CD8-positive, alpha-beta memory T cell (primary cell): ENCODE results near the gene DPH1. TPM values are rescaled to one million over a fixed set of nuclear protein-coding genes. Genes with fewer than 3 reads are reported as not detected.
A peak's percentile ranks its signal among the peaks of the same experiment; 100 is the strongest.
"Not testable (repeated sequence)": the region's sequence is repeated elsewhere in the genome, so short reads cannot be mapped to it uniquely, and the experiment has no call there.

Experiments used
- CTCF ChIA-PET: fragments of 350-600 bp; sonication (Branson Sonifier 250); formaldehyde crosslinking; loops from one replicate; lab custom pipeline; 2021; ENCODE audit warnings: antibody characterized with exemption; lab: Charles Lee
- POLR2A ChIA-PET: fragments of 350-600 bp; sonication (Branson Sonifier 250); formaldehyde crosslinking; loops from one replicate; lab custom pipeline; 2021; ENCODE audit warnings: antibody characterized with exemption; lab: Charles Lee
- DNase-seq, 5 donors: peaks; one replicate each; pipeline versions ENCODE4 v3.0.0 to v3.0.0-alpha.2; 2020 to 2022; ENCODE audit warnings: mixed read lengths in 1 of 5
- H3K27ac ChIP-seq: one replicate; pipeline ENCODE4 v1.7.0; 2013; ENCODE audit warnings: low read depth, mild to moderate bottlenecking, low read length, moderate library complexity
- H3K27me3 ChIP-seq: 2 replicates; pipeline ENCODE4 v1.7.0; 2013; ENCODE audit warnings: low read length, mild to moderate bottlenecking; ENCODE audit not compliant: insufficient read depth, poor library complexity, severe bottlenecking
- H3K36me3 ChIP-seq: 2 replicates; pipeline ENCODE4 v1.7.0; 2013; ENCODE audit warnings: mild to moderate bottlenecking, low read length, moderate library complexity; ENCODE audit not compliant: insufficient read depth
- H3K4me1 ChIP-seq: 2 replicates; pipeline ENCODE4 v1.7.0; 2013; ENCODE audit warnings: mild to moderate bottlenecking, low read length, moderate library complexity; ENCODE audit not compliant: insufficient read depth
- H3K4me3 ChIP-seq: 2 replicates; pipeline ENCODE4 v1.7.0; 2013; ENCODE audit warnings: mild to moderate bottlenecking, low read length
- H3K9me3 ChIP-seq: 2 replicates; pipeline ENCODE4 v1.7.0; 2013; ENCODE audit warnings: mild to moderate bottlenecking, low read length
- H3K27ac Mint-ChIP-seq, 8 donors: one replicate each; pipeline ENCODE4 v1.8.0; 2020 to 2021; ENCODE audit warnings: mixed read lengths in 8 of 8, mild to moderate bottlenecking in 6 of 8, inconsistent platforms in 3 of 8, moderate library complexity in 3 of 8
- H3K27me3 Mint-ChIP-seq, 2 donors: one replicate each; pipeline ENCODE4 v1.8.0; 2020 to 2021; ENCODE audit warnings: mixed read lengths in 2 of 2, mild to moderate bottlenecking in 1 of 2, moderate library complexity in 1 of 2
- H3K36me3 Mint-ChIP-seq, 3 donors: one replicate each; pipeline ENCODE4 v1.8.0; 2020 to 2021; ENCODE audit warnings: mixed read lengths in 3 of 3, inconsistent platforms in 1 of 3, mild to moderate bottlenecking in 1 of 3
- H3K4me1 Mint-ChIP-seq, 3 donors: one replicate each; pipeline ENCODE4 v1.8.0; 2020 to 2021; ENCODE audit warnings: mixed read lengths in 3 of 3, inconsistent platforms in 1 of 3, mild to moderate bottlenecking in 1 of 3
- H3K4me3 Mint-ChIP-seq, 7 donors: one replicate each; pipeline ENCODE4 v1.8.0; 2020 to 2021; ENCODE audit warnings: mixed read lengths in 7 of 7, mild to moderate bottlenecking in 6 of 7, moderate library complexity in 4 of 7, inconsistent platforms in 2 of 7
- H3K9me3 Mint-ChIP-seq, 5 donors: one replicate each; pipeline ENCODE4 v1.8.0; 2020 to 2022; ENCODE audit warnings: mixed read lengths in 5 of 5, mild to moderate bottlenecking in 3 of 5, moderate library complexity in 2 of 5, inconsistent platforms in 1 of 5
- polyA plus RNA-seq: library from polyadenylated mRNA; unstranded; fragments of 300-500 nt; fragmentation: Illumina TruSeq; gene quantifications from one replicate; pipeline ENCODE4 v1.2.3, GENCODE V29; 2021
- total RNA-seq, 2 experiments: library from RNA; stranded (reverse); gene quantifications; one replicate each; pipeline ENCODE4 v1.2.3, GENCODE V29; 2021

DPH1 gene
- total and polyA plus RNA-seq, 3 experiments from 2014 or later, result 33.2 to 43.8 (median 38.5) TPM

GRCh38 chr17:2012499-2012898 is 17.5 kb upstream of the DPH1 start:
- POLR2A ChIA-PET, result no interaction called here
- Mint-ChIP-seq H3K9me3 (peaks cover 0 to 2% (median 0%) of the 10 kb centered on the region in 5 donors), H3K4me1 (no peaks in the 10 kb centered on the region), H3K27me3 (peaks cover 5 to 22% of the 10 kb centered on the region in 2 donors), H3K27ac (peak overlapping the region in 1 of 8 donors; percentile 45), H3K36me3 (no peaks in the 10 kb centered on the region), H3K4me3 (no peak overlapping the region)
- no peak for DNase-seq
- CTCF ChIA-PET, result interaction anchor here (1.9 kb wide), 1 partner anchor 12 kb away, joined by 5 read pairs; the partner anchor contains the start of gene RTN4RL1
- H3K9me3 ChIP-seq, result no peaks in the 10 kb centered on the region
- no peak overlapping the region for H3K27ac ChIP-seq
- no peaks in the 10 kb centered on the region for H3K27me3 ChIP-seq
- H3K4me1 ChIP-seq, result no peaks in the 10 kb centered on the region
- H3K36me3 ChIP-seq, result no peaks in the 10 kb centered on the region
- no peak overlapping the region for H3K4me3 ChIP-seq

- H3K4me1 Mint-ChIP-seq, H3K9me3 ChIP-seq, H3K4me3 ChIP-seq, H3K36me3 ChIP-seq, DNase-seq, H3K27ac Mint-ChIP-seq, H3K9me3 Mint-ChIP-seq, H3K27me3 ChIP-seq, H3K27ac ChIP-seq, H3K4me1 ChIP-seq, H3K4me3 Mint-ChIP-seq, POLR2A ChIA-PET, H3K36me3 Mint-ChIP-seq: not testable (repeated sequence)
- H3K27me3 Mint-ChIP-seq, result peaks cover 5 to 31% of the 10 kb centered on the region in 2 donors
- CTCF ChIA-PET, result interaction anchor here (1.9 kb wide), 1 partner anchor 12 kb away, joined by 5 read pairs; the partner anchor contains the start of gene RTN4RL1
These were observed 16.5 kb upstream of the DPH1 start for GRCh38 chr17:2013220-2013993.

- Mint-ChIP-seq H3K27ac (no peak overlapping the region), H3K4me1 (no peaks in the 10 kb centered on the region), H3K9me3 (peaks cover 0 to 2% (median 0%) of the 10 kb centered on the region in 5 donors), H3K27me3 (peaks cover 6 to 34% of the 10 kb centered on the region in 2 donors), H3K36me3 (no peaks in the 10 kb centered on the region), H3K4me3 (no peak overlapping the region)
- ChIA-PET CTCF (interaction anchor here (1.9 kb wide), 1 partner anchor 11 kb away, joined by 5 read pairs; the partner anchor contains the start of gene RTN4RL1), POLR2A (no interaction called here)
- no peak for DNase-seq
- H3K4me3 ChIP-seq, result no peak overlapping the region
- no peaks in the 10 kb centered on the region for H3K36me3 ChIP-seq
- no peaks in the 10 kb centered on the region for H3K27me3 ChIP-seq
- H3K9me3 ChIP-seq, result no peaks in the 10 kb centered on the region
- H3K4me1 ChIP-seq, result no peaks in the 10 kb centered on the region
- H3K27ac ChIP-seq, result no peak overlapping the region
These were observed 16.0 kb upstream of the DPH1 start for GRCh38 chr17:2013994-2014317.

GRCh38 chr17:2015314-2015713 is 14.6 kb upstream of the DPH1 start:
- Histone ChIP-seq H3K9me3 (no peaks in the 10 kb centered on the region), H3K27me3 (no peaks in the 10 kb centered on the region), H3K36me3 (no peaks in the 10 kb centered on the region), H3K27ac (no peak overlapping the region), H3K4me1 (no peaks in the 10 kb centered on the region), H3K4me3 (no peak overlapping the region)
- Mint-ChIP-seq H3K27ac (no peak overlapping the region), H3K4me3 (no peak overlapping the region), H3K36me3 (no peaks in the 10 kb centered on the region), H3K4me1 (no peaks in the 10 kb centered on the region), H3K27me3 (peaks cover 15 to 39% of the 10 kb centered on the region in 2 donors), H3K9me3 (peaks cover 0 to 2% (median 0%) of the 10 kb centered on the region in 5 donors)
- ChIA-PET CTCF (no interaction called here), POLR2A (no interaction called here)
- DNase-seq, result no peak

GRCh38 chr17:2016494-2016893 is 13.5 kb upstream of the DPH1 start:
- DNase-seq, result no peak
- Mint-ChIP-seq H3K27me3 (peaks cover 17 to 40% of the 10 kb centered on the region in 2 donors), H3K4me1 (peaks cover 0 to 7% (median 5%) of the 10 kb centered on the region in 3 donors), H3K4me3 (no peak overlapping the region), H3K9me3 (peaks cover 0 to 2% (median 0%) of the 10 kb centered on the region in 5 donors), H3K36me3 (no peaks in the 10 kb centered on the region), H3K27ac (no peak overlapping the region)
- ChIA-PET CTCF (no interaction called here), POLR2A (no interaction called here)
- H3K4me3 ChIP-seq, result no peak overlapping the region
- no peaks in the 10 kb centered on the region for H3K27me3 ChIP-seq
- H3K9me3 ChIP-seq, result no peaks in the 10 kb centered on the region
- H3K27ac ChIP-seq, result no peak overlapping the region
- H3K4me1 ChIP-seq, result no peaks in the 10 kb centered on the region
- H3K36me3 ChIP-seq, result no peaks in the 10 kb centered on the region

GRCh38 chr17:2017274-2017941 is 12.5 kb upstream of the DPH1 start:
- H3K9me3 Mint-ChIP-seq, result peaks cover 0 to 2% (median 0%) of the 10 kb centered on the region in 5 donors
- ChIA-PET POLR2A (no interaction called here), CTCF (no interaction called here)
- Histone ChIP-seq H3K36me3 (no peaks in the 10 kb centered on the region), H3K9me3 (no peaks in the 10 kb centered on the region), H3K27me3 (no peaks in the 10 kb centered on the region), H3K4me1 (no peaks in the 10 kb centered on the region), H3K4me3 (no peak overlapping the region), H3K27ac (no peak overlapping the region)
- H3K27ac Mint-ChIP-seq, result no peak overlapping the region
- no peaks in the 10 kb centered on the region for H3K36me3 Mint-ChIP-seq
- H3K4me3 Mint-ChIP-seq, result no peak overlapping the region
- H3K27me3 Mint-ChIP-seq, result peaks cover 19 to 37% of the 10 kb centered on the region in 2 donors
- peaks cover under 1 to 8% (median 6%) of the 10 kb centered on the region in 3 donors for H3K4me1 Mint-ChIP-seq
- DNase-seq, result no peak

- Mint-ChIP-seq H3K36me3 (no peaks in the 10 kb centered on the region), H3K9me3 (peaks cover 0 to under 1% (median 0%) of the 10 kb centered on the region in 5 donors), H3K4me3 (no peak overlapping the region), H3K4me1 (peaks cover 6 to 19% (median 13%) of the 10 kb centered on the region in 3 donors), H3K27ac (no peak overlapping the region), H3K27me3 (peaks cover 26 to 31% of the 10 kb centered on the region in 2 donors)
- Histone ChIP-seq H3K4me3 (no peak overlapping the region), H3K9me3 (no peaks in the 10 kb centered on the region), H3K4me1 (peaks cover 8% of the 10 kb centered on the region), H3K27ac (no peak overlapping the region), H3K27me3 (peaks cover 4% of the 10 kb centered on the region), H3K36me3 (no peaks in the 10 kb centered on the region)
- DNase-seq, result no peak
- CTCF ChIA-PET, result no interaction called here
- POLR2A ChIA-PET, result no interaction called here
These were observed 11.0 kb upstream of the DPH1 start for GRCh38 chr17:2018716-2019510.
